ENCODE results near the gene C7orf57. TPM values are rescaled to one million over a fixed set of nuclear protein-coding genes. Genes with fewer than 3 reads are reported as not detected.
A peak's percentile ranks its signal among the peaks of the same experiment; 100 is the strongest.

The C7orf57 gene
- total and polyA plus RNA-seq, 2 experiments from 2014 or later, result 0.42 to 2.1 TPM

DNA sequence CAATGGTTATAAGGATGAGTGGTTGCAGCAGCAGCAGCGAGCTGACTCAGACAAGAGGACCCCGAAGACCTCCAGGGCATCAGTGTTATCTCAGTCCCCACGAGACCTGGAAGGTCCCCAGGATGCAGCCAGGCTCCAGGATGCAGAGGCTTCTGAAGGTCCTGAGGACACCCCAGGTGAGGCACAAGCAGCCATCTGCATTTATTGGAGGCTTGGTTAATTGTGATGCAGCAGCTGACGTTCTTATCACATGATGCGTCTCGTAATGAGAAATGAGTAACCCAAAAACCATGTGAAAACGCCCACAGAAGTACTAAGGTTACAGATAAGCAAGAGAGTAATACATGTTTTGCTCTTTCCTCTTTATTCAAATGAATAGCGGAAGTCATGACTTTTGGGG is 17.4 kb downstream of the C7orf57 start:
- Mint-ChIP-seq H3K27ac (no peak overlapping the region), H3K27me3 (ENCODE audit: insufficient read depth, low read depth, poor library complexity) (peaks cover 1% of the 10 kb centered on the region), H3K4me3 (no peak overlapping the region), H3K4me1 (peaks cover 2% of the 10 kb centered on the region; the same call in 2 of the 3 replicates), H3K36me3 (ENCODE audit: low read depth) (no peaks in the 10 kb centered on the region), H3K9me3 (peaks cover 8% of the 10 kb centered on the region; the same call in 1 of the 3 replicates)
- Histone ChIP-seq H3K27ac (ENCODE audit: low read depth) (no peak overlapping the region), H3K36me3 (ENCODE audit: insufficient read depth) (no peaks in the 10 kb centered on the region), H3K4me1 (ENCODE audit: insufficient read depth) (no peaks in the 10 kb centered on the region), H3K79me2 (replicated peaks; ENCODE audit: insufficient read depth) (no peaks in the 10 kb centered on the region), H3F3A (replicated peaks; ENCODE audit: low read depth) (no peaks in the 10 kb centered on the region), H3K9me2 (ENCODE audit: insufficient read depth) (no peaks in the 10 kb centered on the region), H3K4me2 (no peak overlapping the region), H3K27me3 (ENCODE audit: insufficient read depth) (no peaks in the 10 kb centered on the region), H2AFZ (0 out of 2 replicates have a peak overlapping the region, but pooled peaks have one; percentile 28), H3K4me3 (no peak overlapping the region), H4K20me1 (replicated peaks; ENCODE audit: insufficient read depth) (no peaks in the 10 kb centered on the region)
- no peak for ATAC-seq
- DNase-seq (ENCODE audit: low spot score), result no peak
- TF ChIP-seq STAT1 (IDR thresholded peaks at IDR 0.05; ENCODE audit: unreplicated experiment), result no peak
- TF ChIP-seq, protein P1, sequence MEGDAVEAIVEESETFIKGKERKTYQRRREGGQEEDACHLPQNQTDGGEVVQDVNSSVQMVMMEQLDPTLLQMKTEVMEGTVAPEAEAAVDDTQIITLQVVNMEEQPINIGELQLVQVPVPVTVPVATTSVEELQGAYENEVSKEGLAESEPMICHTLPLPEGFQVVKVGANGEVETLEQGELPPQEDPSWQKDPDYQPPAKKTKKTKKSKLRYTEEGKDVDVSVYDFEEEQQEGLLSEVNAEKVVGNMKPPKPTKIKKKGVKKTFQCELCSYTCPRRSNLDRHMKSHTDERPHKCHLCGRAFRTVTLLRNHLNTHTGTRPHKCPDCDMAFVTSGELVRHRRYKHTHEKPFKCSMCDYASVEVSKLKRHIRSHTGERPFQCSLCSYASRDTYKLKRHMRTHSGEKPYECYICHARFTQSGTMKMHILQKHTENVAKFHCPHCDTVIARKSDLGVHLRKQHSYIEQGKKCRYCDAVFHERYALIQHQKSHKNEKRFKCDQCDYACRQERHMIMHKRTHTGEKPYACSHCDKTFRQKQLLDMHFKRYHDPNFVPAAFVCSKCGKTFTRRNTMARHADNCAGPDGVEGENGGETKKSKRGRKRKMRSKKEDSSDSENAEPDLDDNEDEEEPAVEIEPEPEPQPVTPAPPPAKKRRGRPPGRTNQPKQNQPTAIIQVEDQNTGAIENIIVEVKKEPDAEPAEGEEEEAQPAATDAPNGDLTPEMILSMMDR (conservative IDR thresholded peaks at IDR 0.05; ENCODE audit: low read depth in 2 of 2), result no peak
- no peak for TF ChIP-seq CREB1 (CRISPR knock-in tag; IDR thresholded peaks at IDR 0.05; ENCODE audit: low read depth)
- no peak for TF ChIP-seq EZH2 (IDR thresholded peaks at IDR 0.05; ENCODE audit: low read depth, unreplicated experiment)
- no peak for TF ChIP-seq JUNB (IDR thresholded peaks at IDR 0.05; ENCODE audit: unreplicated experiment)
- TF ChIP-seq, protein P2, sequence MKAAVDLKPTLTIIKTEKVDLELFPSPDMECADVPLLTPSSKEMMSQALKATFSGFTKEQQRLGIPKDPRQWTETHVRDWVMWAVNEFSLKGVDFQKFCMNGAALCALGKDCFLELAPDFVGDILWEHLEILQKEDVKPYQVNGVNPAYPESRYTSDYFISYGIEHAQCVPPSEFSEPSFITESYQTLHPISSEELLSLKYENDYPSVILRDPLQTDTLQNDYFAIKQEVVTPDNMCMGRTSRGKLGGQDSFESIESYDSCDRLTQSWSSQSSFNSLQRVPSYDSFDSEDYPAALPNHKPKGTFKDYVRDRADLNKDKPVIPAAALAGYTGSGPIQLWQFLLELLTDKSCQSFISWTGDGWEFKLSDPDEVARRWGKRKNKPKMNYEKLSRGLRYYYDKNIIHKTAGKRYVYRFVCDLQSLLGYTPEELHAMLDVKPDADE (IDR thresholded peaks at IDR 0.05), result no peak
- TF ChIP-seq NANOG (IDR thresholded peaks at IDR 0.05; ENCODE audit: borderline replicate concordance), result no peak
- no peak for TF ChIP-seq ZNF331 (CRISPR knock-in tag; IDR thresholded peaks at IDR 0.05; ENCODE audit: low read depth)
- TF ChIP-seq, protein P3, sequence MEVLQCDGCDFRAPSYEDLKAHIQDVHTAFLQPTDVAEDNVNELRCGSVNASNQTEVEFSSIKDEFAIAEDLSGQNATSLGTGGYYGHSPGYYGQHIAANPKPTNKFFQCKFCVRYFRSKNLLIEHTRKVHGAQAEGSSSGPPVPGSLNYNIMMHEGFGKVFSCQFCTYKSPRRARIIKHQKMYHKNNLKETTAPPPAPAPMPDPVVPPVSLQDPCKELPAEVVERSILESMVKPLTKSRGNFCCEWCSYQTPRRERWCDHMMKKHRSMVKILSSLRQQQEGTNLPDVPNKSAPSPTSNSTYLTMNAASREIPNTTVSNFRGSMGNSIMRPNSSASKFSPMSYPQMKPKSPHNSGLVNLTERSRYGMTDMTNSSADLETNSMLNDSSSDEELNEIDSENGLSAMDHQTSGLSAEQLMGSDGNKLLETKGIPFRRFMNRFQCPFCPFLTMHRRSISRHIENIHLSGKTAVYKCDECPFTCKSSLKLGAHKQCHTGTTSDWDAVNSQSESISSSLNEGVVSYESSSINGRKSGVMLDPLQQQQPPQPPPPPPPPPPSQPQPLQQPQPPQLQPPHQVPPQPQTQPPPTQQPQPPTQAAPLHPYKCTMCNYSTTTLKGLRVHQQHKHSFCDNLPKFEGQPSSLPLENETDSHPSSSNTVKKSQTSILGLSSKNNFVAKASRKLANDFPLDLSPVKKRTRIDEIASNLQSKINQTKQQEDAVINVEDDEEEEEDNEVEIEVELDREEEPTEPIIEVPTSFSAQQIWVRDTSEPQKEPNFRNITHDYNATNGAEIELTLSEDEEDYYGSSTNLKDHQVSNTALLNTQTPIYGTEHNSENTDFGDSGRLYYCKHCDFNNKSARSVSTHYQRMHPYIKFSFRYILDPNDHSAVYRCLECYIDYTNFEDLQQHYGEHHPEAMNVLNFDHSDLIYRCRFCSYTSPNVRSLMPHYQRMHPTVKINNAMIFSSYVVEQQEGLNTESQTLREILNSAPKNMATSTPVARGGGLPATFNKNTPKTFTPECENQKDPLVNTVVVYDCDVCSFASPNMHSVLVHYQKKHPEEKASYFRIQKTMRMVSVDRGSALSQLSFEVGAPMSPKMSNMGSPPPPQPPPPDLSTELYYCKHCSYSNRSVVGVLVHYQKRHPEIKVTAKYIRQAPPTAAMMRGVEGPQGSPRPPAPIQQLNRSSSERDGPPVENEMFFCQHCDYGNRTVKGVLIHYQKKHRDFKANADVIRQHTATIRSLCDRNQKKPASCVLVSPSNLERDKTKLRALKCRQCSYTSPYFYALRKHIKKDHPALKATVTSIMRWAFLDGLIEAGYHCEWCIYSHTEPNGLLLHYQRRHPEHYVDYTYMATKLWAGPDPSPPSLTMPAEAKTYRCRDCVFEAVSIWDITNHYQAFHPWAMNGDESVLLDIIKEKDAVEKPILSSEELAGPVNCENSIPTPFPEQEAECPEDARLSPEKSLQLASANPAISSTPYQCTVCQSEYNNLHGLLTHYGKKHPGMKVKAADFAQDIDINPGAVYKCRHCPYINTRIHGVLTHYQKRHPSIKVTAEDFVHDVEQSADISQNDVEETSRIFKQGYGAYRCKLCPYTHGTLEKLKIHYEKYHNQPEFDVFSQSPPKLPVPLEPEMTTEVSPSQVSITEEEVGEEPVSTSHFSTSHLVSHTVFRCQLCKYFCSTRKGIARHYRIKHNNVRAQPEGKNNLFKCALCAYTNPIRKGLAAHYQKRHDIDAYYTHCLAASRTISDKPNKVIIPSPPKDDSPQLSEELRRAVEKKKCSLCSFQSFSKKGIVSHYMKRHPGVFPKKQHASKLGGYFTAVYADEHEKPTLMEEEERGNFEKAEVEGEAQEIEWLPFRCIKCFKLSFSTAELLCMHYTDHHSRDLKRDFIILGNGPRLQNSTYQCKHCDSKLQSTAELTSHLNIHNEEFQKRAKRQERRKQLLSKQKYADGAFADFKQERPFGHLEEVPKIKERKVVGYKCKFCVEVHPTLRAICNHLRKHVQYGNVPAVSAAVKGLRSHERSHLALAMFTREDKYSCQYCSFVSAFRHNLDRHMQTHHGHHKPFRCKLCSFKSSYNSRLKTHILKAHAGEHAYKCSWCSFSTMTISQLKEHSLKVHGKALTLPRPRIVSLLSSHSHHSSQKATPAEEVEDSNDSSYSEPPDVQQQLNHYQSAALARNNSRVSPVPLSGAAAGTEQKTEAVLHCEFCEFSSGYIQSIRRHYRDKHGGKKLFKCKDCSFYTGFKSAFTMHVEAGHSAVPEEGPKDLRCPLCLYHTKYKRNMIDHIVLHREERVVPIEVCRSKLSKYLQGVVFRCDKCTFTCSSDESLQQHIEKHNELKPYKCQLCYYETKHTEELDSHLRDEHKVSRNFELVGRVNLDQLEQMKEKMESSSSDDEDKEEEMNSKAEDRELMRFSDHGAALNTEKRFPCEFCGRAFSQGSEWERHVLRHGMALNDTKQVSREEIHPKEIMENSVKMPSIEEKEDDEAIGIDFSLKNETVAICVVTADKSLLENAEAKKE (CRISPR knock-in tag; IDR thresholded peaks at IDR 0.05), result no peak
